IMR-90 (cell line): ENCODE measurements around the gene MUC6. TPM values are rescaled to one million over a fixed set of nuclear protein-coding genes. Genes with fewer than 3 reads are reported as not detected.

Source experiments
- ATAC-seq: fragments of 200-7000 bp; cut with Tn5 transposase; 2 replicates; pipeline ENCODE4 v1.9.1; 2020; ENCODE audit warnings: low read depth, mild to moderate bottlenecking, moderate library complexity
- BruUV-seq: library from RNA; stranded (reverse); fragments of 400-500 nt; replicated peaks from 2 replicates; lab custom pipeline; 2021; lab: Mats Ljungman, UMichigan
- CTCF ChIA-PET: fragments of 300-600 bp; formaldehyde crosslinking; extraction: SDS; loops from one replicate; lab custom pipeline; 2021; ENCODE audit warnings: antibody characterized with exemption; lab: Yijun Ruan, JAX
- POLR2A ChIA-PET: fragments of 300-600 bp; sonication (Branson Sonifier 250); formaldehyde crosslinking; loops from one replicate; lab custom pipeline; 2022; ENCODE audit warnings: antibody characterized with exemption; ENCODE audit not compliant: unreplicated experiment; lab: Charles Lee
- DNase-seq: peaks from one replicate; pipeline ENCODE4 v3.0.0; 2013
- H2AFZ ChIP-seq: replicated peaks from 2 replicates; pipeline ENCODE3; 2013; ENCODE audit warnings: low read length, mild to moderate bottlenecking; ENCODE audit not compliant: poor library complexity
- H2AK5ac ChIP-seq: 2 replicates; pipeline ENCODE4 v1.6.1; 2013; ENCODE audit warnings: low read depth, low read length, inconsistent platforms
- H2AK9ac ChIP-seq: replicated peaks from 2 replicates; pipeline ENCODE3; 2013; ENCODE audit warnings: mild to moderate bottlenecking, low read depth, low read length, moderate library complexity; ENCODE audit not compliant: poor library complexity
- H2BK120ac ChIP-seq: 2 replicates; pipeline ENCODE4 v1.6.1; 2013; ENCODE audit warnings: low read depth, low read length, inconsistent platforms
- H2BK15ac ChIP-seq: 3 replicates; pipeline ENCODE4 v1.6.1; 2013; ENCODE audit warnings: low read depth, low read length, inconsistent platforms
- H2BK20ac ChIP-seq: 2 replicates; pipeline ENCODE4 v1.6.1; 2013; ENCODE audit warnings: low read depth, mild to moderate bottlenecking, inconsistent platforms, low read length, moderate library complexity
- H2BK5ac ChIP-seq: 2 replicates; pipeline ENCODE4 v1.6.1; 2013; ENCODE audit warnings: mild to moderate bottlenecking, low read depth, low read length, inconsistent platforms; ENCODE audit not compliant: poor library complexity, severe bottlenecking
- H3K14ac ChIP-seq: replicated peaks from 2 replicates; pipeline ENCODE4 v1.6.1; 2013; ENCODE audit warnings: low read depth, low read length, inconsistent platforms
- H3K18ac ChIP-seq: 2 replicates; pipeline ENCODE4 v1.6.1; 2013; ENCODE audit warnings: low read depth, low read length, control low read depth
- H3K23ac ChIP-seq: 2 replicates; pipeline ENCODE4 v1.6.1; 2013; ENCODE audit warnings: low read depth, low read length, inconsistent platforms
- H3K27ac ChIP-seq: 2 replicates; pipeline ENCODE4 v1.5.1; 2013; ENCODE audit warnings: mild to moderate bottlenecking, control low read depth, low read length; ENCODE audit not compliant: insufficient read depth
- H3K27me3 ChIP-seq: 2 replicates; pipeline ENCODE4 v1.6.1; 2013; ENCODE audit warnings: low read length; ENCODE audit not compliant: control insufficient read depth, insufficient read depth
- H3K36me3 ChIP-seq: 2 replicates; pipeline ENCODE4 v1.6.1; 2013; ENCODE audit warnings: low read length, mixed read lengths; ENCODE audit not compliant: control insufficient read depth, insufficient read depth
- H3K4ac ChIP-seq: 2 replicates; pipeline ENCODE4 v1.6.1; 2013; ENCODE audit warnings: low read depth, low read length, inconsistent platforms
- H3K4me1 ChIP-seq: 2 replicates; pipeline ENCODE4 v1.6.1; 2013; ENCODE audit warnings: low read length, mixed read lengths; ENCODE audit not compliant: control insufficient read depth, insufficient read depth
- H3K4me2 ChIP-seq: 2 replicates; pipeline ENCODE4 v1.6.1; 2013; ENCODE audit warnings: low read depth, mild to moderate bottlenecking, control low read depth, low read length, moderate library complexity
- H3K4me3 ChIP-seq: 2 replicates; pipeline ENCODE4 v1.5.1; 2013; ENCODE audit warnings: low read depth, mild to moderate bottlenecking, control low read depth, low read length, moderate library complexity; ENCODE audit not compliant: insufficient read depth
- H3K56ac ChIP-seq: 2 replicates; pipeline ENCODE4 v1.6.1; 2013; ENCODE audit warnings: low read length, inconsistent platforms; ENCODE audit not compliant: insufficient read depth; ENCODE audit errors: extremely low read depth
- H3K79me1 ChIP-seq, 2 experiments: 2 replicates each; pipeline ENCODE4 v1.6.1; 2013; ENCODE audit warnings: low read length in 2 of 2, inconsistent platforms in 1 of 2, low read depth in 1 of 2
- H3K9ac ChIP-seq: 2 replicates; pipeline ENCODE4 v1.6.1; 2013; ENCODE audit warnings: low read depth, low read length, control low read depth
- H3K9me1 ChIP-seq: 2 replicates; pipeline ENCODE4 v1.6.1; 2013; ENCODE audit warnings: low read length, inconsistent platforms; ENCODE audit not compliant: insufficient read depth
- H3K9me3 ChIP-seq: 2 replicates; pipeline ENCODE4 v1.6.1; 2013; ENCODE audit warnings: low read length; ENCODE audit not compliant: control insufficient read depth, insufficient read depth
- H4K20me1 ChIP-seq: 2 replicates; pipeline ENCODE4 v1.6.1; 2013; ENCODE audit warnings: low read length, inconsistent platforms; ENCODE audit not compliant: insufficient read depth
- H4K5ac ChIP-seq: 2 replicates; pipeline ENCODE4 v1.6.1; 2013; ENCODE audit warnings: mild to moderate bottlenecking, low read depth, low read length, control low read depth
- H4K8ac ChIP-seq, 2 experiments: 2 replicates each; pipeline ENCODE4 v1.6.1; 2013; ENCODE audit warnings: low read depth in 2 of 2, low read length in 2 of 2, control low read depth in 1 of 2, inconsistent platforms in 1 of 2
- H4K91ac ChIP-seq: 2 replicates; pipeline ENCODE4 v1.6.1; 2013; ENCODE audit warnings: low read depth, low read length, inconsistent platforms; ENCODE audit not compliant: insufficient read depth
- BHLHE40 ChIP-seq: fragments of 150-350 bp; IDR thresholded peaks from 2 replicates; pipeline ENCODE4 v1.6.1; 2016; ENCODE audit warnings: mild to moderate bottlenecking, low read depth, low read length
- CEBPB ChIP-seq: IDR thresholded peaks from 2 replicates; pipeline ENCODE4 v1.6.1; 2012; ENCODE audit warnings: low read depth, low read length, improper control_type of control experiment
- CHD1 ChIP-seq: IDR thresholded peaks from 2 replicates; pipeline ENCODE4 v1.6.1; 2012; ENCODE audit warnings: low read depth, low read length, improper control_type of control experiment
- ELK1 ChIP-seq: fragments of 150-350 bp; IDR thresholded peaks from 2 replicates; pipeline ENCODE4 v1.6.1; 2016; ENCODE audit warnings: low read depth, mild to moderate bottlenecking, low read length, moderate library complexity, borderline replicate concordance
- FOS ChIP-seq: fragments of 150-350 bp; IDR thresholded peaks from 2 replicates; pipeline ENCODE4 v1.6.1; 2016; ENCODE audit warnings: low read depth, low read length
- MAZ ChIP-seq: IDR thresholded peaks from 2 replicates; pipeline ENCODE4 v1.6.1; 2012; ENCODE audit warnings: low read depth, mild to moderate bottlenecking, low read length, improper control_type of control experiment, moderate library complexity, borderline replicate concordance
- MXI1 ChIP-seq: IDR thresholded peaks from 2 replicates; pipeline ENCODE4 v1.6.1; 2012; ENCODE audit warnings: low read depth, mild to moderate bottlenecking, low read length, moderate library complexity, borderline replicate concordance
- NFE2L2 ChIP-seq: fragments of 150-350 bp; IDR thresholded peaks from 2 replicates; pipeline ENCODE4 v1.6.1; 2016; ENCODE audit warnings: low read depth, mild to moderate bottlenecking, low read length
- POLR2A ChIP-seq: IDR thresholded peaks from 2 replicates; pipeline ENCODE4 v1.6.1; 2012; ENCODE audit warnings: mild to moderate bottlenecking, low read depth, low read length
- RAD21 ChIP-seq: IDR thresholded peaks from 2 replicates; pipeline ENCODE4 v1.6.1; 2012; ENCODE audit warnings: low read length, improper control_type of control experiment
- RCOR1 ChIP-seq: IDR thresholded peaks from 2 replicates; pipeline ENCODE4 v1.6.1; 2012; ENCODE audit warnings: mild to moderate bottlenecking, low read length, improper control_type of control experiment; ENCODE audit not compliant: insufficient replicate concordance
- RFX5 ChIP-seq: IDR thresholded peaks from 2 replicates; pipeline ENCODE4 v1.8.0; 2012; ENCODE audit warnings: low read depth, mild to moderate bottlenecking, low read length, moderate library complexity
- SMC3 ChIP-seq: fragments of 150-350 bp; IDR thresholded peaks from 2 replicates; pipeline ENCODE4 v1.6.1; 2016; ENCODE audit warnings: low read depth, mild to moderate bottlenecking, antibody characterized with exemption, low read length, moderate library complexity
- USF2 ChIP-seq: fragments of 150-350 bp; IDR thresholded peaks from 2 replicates; pipeline ENCODE4 v1.6.1; 2017; ENCODE audit warnings: mild to moderate bottlenecking, antibody characterized with exemption, low read length, low read depth
- WGBS, 2 experiments: methylation state at CpG; one replicate each; pipeline versions ENCODE4 v1.1.5 to v1.1.7; 2013; ENCODE audit warnings: missing lambda C conversion rate in 2 of 2; ENCODE audit not compliant: insufficient read length in 1 of 2; ENCODE audit errors: extremely low coverage in 2 of 2; 5-methylcytosine and 5-hydroxymethylcytosine counted together
- dilution Hi-C: fragments of 300-500 bp; cut with HindIII; formaldehyde crosslinking; loops from one replicate; pipeline ENCODE4 v1.14.3; 2018; ENCODE audit warnings: low sequenced_read_pairs; ENCODE audit not compliant: unreplicated experiment
- in situ Hi-C: fragments of 300-500 bp; cut with MboI; formaldehyde crosslinking; loops from 3 replicates; pipeline ENCODE4 v1.14.3; 2019; ENCODE audit warnings: low sequenced_read_pairs, inconsistent platforms, mixed read lengths
- intact Hi-C: fragments of 100-400 bp; cut with micrococcal nuclease; formaldehyde crosslinking; loops from 2 replicates; pipeline ENCODE4 v1.10.0; 2022
- polyA plus RNA-seq, 3 experiments: library from polyadenylated mRNA; depleted of rRNA; stranded (reverse); fragments of >200 nt; gene quantifications; 2 replicates each; pipeline ENCODE4 v1.2.3, GENCODE V29; 2012; ENCODE audit warnings: low replicate concordance in 1 of 3
- total RNA-seq: library from RNA; depleted of rRNA; stranded (reverse); fragments of >200 nt; gene quantifications from 2 replicates; pipeline ENCODE4 v1.2.3, GENCODE V29; 2012
- TF ChIP-seq, protein P1 (sequence below): conservative IDR thresholded peaks from 2 replicates; pipeline ENCODE4 v1.5.1; 2012; ENCODE audit warnings: mild to moderate bottlenecking, low read depth, low read length, improper control_type of control experiment

Gene MUC6
- total and polyA plus RNA-seq, 2 of the 4 experiments (the other 2 are of a cell fraction), result not detected

DNA sequence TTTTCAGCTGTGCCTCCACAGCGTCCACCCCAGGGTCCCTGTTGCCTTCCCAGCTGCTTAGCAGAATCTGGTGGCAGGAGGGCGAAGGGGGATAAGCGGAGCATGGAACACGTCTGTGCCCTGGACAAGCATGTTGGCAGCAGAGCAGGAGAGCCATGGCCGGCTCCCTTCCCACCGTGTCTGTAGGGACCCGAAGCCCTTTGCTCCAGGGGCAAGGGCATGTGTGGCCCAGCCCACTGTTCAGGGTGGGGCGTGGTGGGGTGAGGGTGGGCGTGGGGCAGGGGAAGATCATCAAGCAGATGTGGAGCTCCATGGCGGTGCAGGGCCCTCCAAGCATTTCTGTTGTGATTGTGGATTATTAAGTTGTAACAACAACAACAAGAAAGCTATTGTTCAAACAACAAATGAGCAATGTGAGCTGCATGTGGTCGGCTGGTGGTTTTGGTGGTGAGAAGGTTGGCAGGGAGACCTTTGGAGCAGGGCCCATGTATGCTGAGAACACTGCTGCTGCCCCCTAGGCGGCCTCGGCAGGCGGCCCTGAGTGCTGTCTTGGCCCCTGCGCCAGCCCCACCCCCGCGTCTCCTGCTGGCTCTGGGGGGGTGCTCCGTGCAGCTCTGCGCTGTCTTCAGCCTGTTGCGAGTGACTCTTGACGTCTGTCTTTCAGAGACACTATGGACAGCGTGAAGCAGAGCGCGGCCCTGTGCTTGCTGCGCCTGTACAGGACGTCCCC, 59.9 kb downstream of the MUC6 start:
- Histone ChIP-seq H3K79me1 (peaks cover 15 to 48% of the 10 kb centered on the region in 2 experiments), H4K5ac (no peak overlapping the region), H3K27ac (no peak overlapping the region), H3K18ac (no peak overlapping the region), H3K9ac (no peak overlapping the region), H3K4me3 (no peak overlapping the region), H2AFZ (no peak overlapping the region), H2BK20ac (no peak overlapping the region), H2AK9ac (no peak overlapping the region), H2BK15ac (no peak overlapping the region), H4K91ac (no peak overlapping the region), H4K20me1 (peaks cover 35% of the 10 kb centered on the region), H3K27me3 (no peaks in the 10 kb centered on the region), H3K14ac (no peak overlapping the region), H3K9me1 (no peaks in the 10 kb centered on the region; the same call in 1 of the 2 replicates), H3K4ac (no peak overlapping the region), H3K4me2 (no peak overlapping the region), H4K8ac (no peak overlapping the region), H2BK120ac (no peak overlapping the region), H3K9me3 (no peaks in the 10 kb centered on the region), H2AK5ac (no peak overlapping the region), H3K56ac (no peak overlapping the region), H2BK5ac (no peak overlapping the region), H3K36me3 (peaks cover 62% of the 10 kb centered on the region), H3K4me1 (no peaks in the 10 kb centered on the region), H3K23ac (no peak overlapping the region)
- BruUV-seq, result no TSS peak
- DNase-seq (no peak), ATAC-seq (no peak)
- intact Hi-C loops, result no loop called here
- ChIA-PET CTCF (no interaction called here), POLR2A (no interaction called here)
- 78% methylated on average over 21 of the region's 26 CpGs; no CpG with 5 or more reads in 1 of the 2 experiments for WGBS, 2 experiments
- in situ Hi-C loops, result no loop called here
- TF ChIP-seq MAZ, result no peak
- TF ChIP-seq NFE2L2, result no peak
- TF ChIP-seq POLR2A, result no peak
- TF ChIP-seq, protein P1, sequence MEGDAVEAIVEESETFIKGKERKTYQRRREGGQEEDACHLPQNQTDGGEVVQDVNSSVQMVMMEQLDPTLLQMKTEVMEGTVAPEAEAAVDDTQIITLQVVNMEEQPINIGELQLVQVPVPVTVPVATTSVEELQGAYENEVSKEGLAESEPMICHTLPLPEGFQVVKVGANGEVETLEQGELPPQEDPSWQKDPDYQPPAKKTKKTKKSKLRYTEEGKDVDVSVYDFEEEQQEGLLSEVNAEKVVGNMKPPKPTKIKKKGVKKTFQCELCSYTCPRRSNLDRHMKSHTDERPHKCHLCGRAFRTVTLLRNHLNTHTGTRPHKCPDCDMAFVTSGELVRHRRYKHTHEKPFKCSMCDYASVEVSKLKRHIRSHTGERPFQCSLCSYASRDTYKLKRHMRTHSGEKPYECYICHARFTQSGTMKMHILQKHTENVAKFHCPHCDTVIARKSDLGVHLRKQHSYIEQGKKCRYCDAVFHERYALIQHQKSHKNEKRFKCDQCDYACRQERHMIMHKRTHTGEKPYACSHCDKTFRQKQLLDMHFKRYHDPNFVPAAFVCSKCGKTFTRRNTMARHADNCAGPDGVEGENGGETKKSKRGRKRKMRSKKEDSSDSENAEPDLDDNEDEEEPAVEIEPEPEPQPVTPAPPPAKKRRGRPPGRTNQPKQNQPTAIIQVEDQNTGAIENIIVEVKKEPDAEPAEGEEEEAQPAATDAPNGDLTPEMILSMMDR, result no peak
- TF ChIP-seq ELK1, result no peak
- TF ChIP-seq BHLHE40, result no peak
- no peak for TF ChIP-seq RAD21
- TF ChIP-seq RFX5, result no peak
- no peak for TF ChIP-seq CHD1
- TF ChIP-seq MXI1, result no peak
- no peak for TF ChIP-seq CEBPB
- TF ChIP-seq USF2, result no peak
- TF ChIP-seq RCOR1, result no peak
- TF ChIP-seq SMC3, result no peak
- TF ChIP-seq FOS, result no peak
- dilution Hi-C loops, result no loop called here
